Panc1 (cell line): ENCODE measurements around the gene RALGAPA1. TPM values are rescaled to one million over a fixed set of nuclear protein-coding genes. Genes with fewer than 3 reads are reported as not detected.

Experiments
- ATAC-seq: fragments of 200-7000 bp; cut with Tn5 transposase; 2 replicates; pipeline ENCODE4 v1.9.1; 2020; ENCODE audit warnings: mild to moderate bottlenecking, moderate library complexity
- BruUV-seq: library from RNA; stranded (reverse); fragments of 400-500 nt; replicated peaks from 2 replicates; lab custom pipeline; 2021; lab: Mats Ljungman, UMichigan
- CTCF ChIA-PET: fragments of 300-600 bp; sonication (Branson Sonifier 250); formaldehyde crosslinking; loops from one replicate; lab custom pipeline; 2022; ENCODE audit warnings: antibody characterized with exemption; lab: Charles Lee
- POLR2A ChIA-PET: fragments of 300-600 bp; sonication (Branson Sonifier 250); formaldehyde crosslinking; loops from one replicate; lab custom pipeline; 2022; ENCODE audit warnings: antibody characterized with exemption; lab: Charles Lee
- DNase-seq: peaks from one replicate; pipeline ENCODE4 v3.0.0-alpha.2; 2010; ENCODE audit warnings: low read depth, low spot score
- H3K27ac ChIP-seq: 2 replicates; pipeline ENCODE4 v1.5.1; 2011; ENCODE audit warnings: mild to moderate bottlenecking, low read length, inconsistent platforms
- H3K27me3 ChIP-seq: fragments of 200-500 bp; sonication (Bioruptor generic); 2 replicates; pipeline ENCODE4 v1.6.0; 2014; ENCODE audit warnings: low read length, inconsistent platforms; ENCODE audit not compliant: control insufficient read depth, insufficient read depth
- H3K36me3 ChIP-seq: fragments of 200-500 bp; sonication (Bioruptor generic); 2 replicates; pipeline ENCODE4 v1.5.1; 2014; ENCODE audit warnings: inconsistent platforms, mild to moderate bottlenecking, low read length, moderate library complexity; ENCODE audit not compliant: control insufficient read depth, insufficient read depth
- H3K4me1 ChIP-seq: 2 replicates; pipeline ENCODE4 v1.5.1; 2011; ENCODE audit warnings: inconsistent platforms, mild to moderate bottlenecking, low read length, moderate library complexity; ENCODE audit not compliant: control insufficient read depth, insufficient read depth
- H3K4me3 ChIP-seq, 2 experiments: 2 replicates each; pipeline ENCODE4 v1.5.1; 2011 to 2012; ENCODE audit warnings: low read depth in 2 of 2, low read length in 2 of 2, mild to moderate bottlenecking in 2 of 2, inconsistent platforms in 1 of 2, moderate library complexity in 1 of 2
- H3K9me3 ChIP-seq: fragments of 200-500 bp; sonication (Bioruptor generic); 2 replicates; pipeline ENCODE4 v1.5.1; 2014; ENCODE audit warnings: low read depth, mild to moderate bottlenecking, inconsistent platforms, low read length, moderate library complexity; ENCODE audit not compliant: control insufficient read depth, insufficient read depth
- CTCF ChIP-seq: fragments of 450-650 bp; IDR thresholded peaks from 2 replicates; pipeline ENCODE4 v1.5.1; 2017; ENCODE audit warnings: mild to moderate bottlenecking
- POLR2AphosphoS5 ChIP-seq: IDR thresholded peaks from 2 replicates; pipeline ENCODE4 v1.6.1; 2012; ENCODE audit warnings: mild to moderate bottlenecking, low read depth, low read length, moderate library complexity
- REST ChIP-seq, 2 experiments: IDR thresholded peaks; 2 replicates each; pipeline ENCODE4 v1.6.1; 2011 to 2012; ENCODE audit warnings: low read depth in 2 of 2, control low read depth in 1 of 2, low read length in 1 of 2, mild to moderate bottlenecking in 1 of 2, moderate library complexity in 1 of 2; ENCODE audit not compliant: insufficient read depth in 1 of 2
- SIN3A ChIP-seq: IDR thresholded peaks from 2 replicates; pipeline ENCODE4 v1.6.1; 2012; ENCODE audit warnings: low read depth, mild to moderate bottlenecking, low read length, moderate library complexity, borderline replicate concordance; ENCODE audit not compliant: insufficient read depth
- TCF7L2 ChIP-seq: IDR thresholded peaks from 2 replicates; pipeline ENCODE4 v1.6.1; 2011; ENCODE audit warnings: mild to moderate bottlenecking, low read depth, low read length, inconsistent platforms
- in situ Hi-C: cut with HindIII; loops from 2 replicates; pipeline ENCODE4 v1.10.0; 2016; ENCODE audit warnings: low sequenced_read_pairs, low pct_unique_long_range_greater_than_20kb
- intact Hi-C: fragments of 100-400 bp; cut with micrococcal nuclease; formaldehyde crosslinking; loops from one replicate; pipeline ENCODE4 v1.10.0; 2022; ENCODE audit not compliant: unreplicated experiment
- total RNA-seq: library from RNA; stranded (reverse); gene quantifications from one replicate; pipeline ENCODE4 v1.2.1, GENCODE V29; 2021; ENCODE audit not compliant: unreplicated experiment

Gene RALGAPA1
- total RNA-seq, 1 experiment from 2014 or later, result 31.5 TPM

DNA sequence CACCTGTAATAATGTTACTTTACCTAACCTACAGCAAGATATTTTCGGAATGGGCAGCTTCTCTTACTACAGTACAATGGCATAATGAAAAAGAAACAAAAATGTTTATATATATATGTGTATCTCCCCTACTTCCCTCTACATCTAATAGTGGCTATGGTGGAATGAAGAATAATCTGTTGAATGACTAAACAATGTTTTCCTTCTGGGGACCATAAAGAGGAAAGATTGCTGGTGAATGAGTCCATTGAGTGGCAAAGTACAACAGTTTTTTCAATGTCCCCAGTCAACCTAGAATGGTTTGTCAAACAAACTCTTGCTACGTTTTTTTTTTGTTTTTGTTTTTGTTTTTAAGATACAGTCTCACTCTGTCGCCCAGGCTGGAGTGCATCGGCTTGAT is 47.2 kb downstream of the RALGAPA1 start:
- no TSS peak for BruUV-seq
- no peaks in the 10 kb centered on the region for H3K4me1 ChIP-seq
- H3K36me3 ChIP-seq, result no peaks in the 10 kb centered on the region
- H3K27ac ChIP-seq, result no peak overlapping the region
- ChIA-PET CTCF (no interaction called here), POLR2A (interaction anchor here (0.7 kb wide), 1 partner anchor 195 kb away, joined by 4 read pairs; no protein-coding TSS in a partner anchor)
- H3K4me3 ChIP-seq, result no peak overlapping the region
- H3K27me3 ChIP-seq, result no peaks in the 10 kb centered on the region
- in situ Hi-C loops, result no loop called here
- no peak for TF ChIP-seq TCF7L2
- TF ChIP-seq REST (IDR thresholded peaks at IDR 0.05; ENCODE audit: insufficient read depth in 1 of 2, low read depth in 2 of 2, low read length in 1 of 2), result no peak
- TF ChIP-seq POLR2AphosphoS5, result no peak
- TF ChIP-seq CTCF, result no peak
- no peak for TF ChIP-seq SIN3A
- DNase-seq, result no peak
- H3K9me3 ChIP-seq, result no peaks in the 10 kb centered on the region
- intact Hi-C loops, result no loop called here
- no peak for ATAC-seq

DNA sequence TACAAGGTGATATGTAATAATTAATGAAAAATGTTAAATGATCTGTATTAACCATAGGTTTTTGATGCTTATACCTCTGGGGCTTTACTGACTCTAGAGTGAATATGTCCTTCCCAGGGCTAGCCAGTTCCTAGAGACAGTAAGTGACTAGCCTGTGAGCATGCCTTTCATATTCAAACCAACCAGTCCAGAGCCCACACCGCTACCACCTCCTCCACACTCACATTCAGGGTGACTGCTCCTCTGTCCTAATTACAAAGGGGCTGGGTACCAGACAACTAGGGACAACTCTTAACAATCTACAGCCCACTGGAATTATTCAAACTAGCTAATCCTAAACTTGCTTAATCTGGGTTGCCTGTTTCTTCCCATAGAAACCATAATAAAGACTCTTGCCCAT is 49.0 kb downstream of the RALGAPA1 start:
- Histone ChIP-seq H3K4me3 (no peak overlapping the region), H3K36me3 (no peaks in the 10 kb centered on the region), H3K4me1 (no peaks in the 10 kb centered on the region), H3K27ac (no peak overlapping the region), H3K9me3 (no peaks in the 10 kb centered on the region), H3K27me3 (no peaks in the 10 kb centered on the region)
- CTCF ChIA-PET, result no interaction called here
- POLR2A ChIA-PET, result no interaction called here
- TF ChIP-seq REST (IDR thresholded peaks at IDR 0.05; ENCODE audit: insufficient read depth in 1 of 2, low read depth in 2 of 2, low read length in 1 of 2) (no peak), POLR2AphosphoS5 (no peak), CTCF (no peak), SIN3A (no peak), TCF7L2 (no peak)
- no TSS peak for BruUV-seq
- in situ Hi-C loops, result no loop called here
- intact Hi-C loops, result no loop called here
- no peak for DNase-seq
- ATAC-seq, result no peak
